Spleen (tissue), 7 donors: ENCODE measurements around the gene ICAM4.

Experiments used
- POLR2A ChIP-seq, 3 donors: fragments of 450-650 bp; IDR thresholded peaks; one replicate each; pipeline ENCODE4 v1.5.1; 2017; ENCODE audit warnings: antibody characterized with exemption in 3 of 3, mild to moderate bottlenecking in 1 of 3
- POLR2AphosphoS5 ChIP-seq, 3 donors: sonication (generic); formaldehyde crosslinking; IDR thresholded peaks; one replicate each; pipeline ENCODE4 v1.5.1; 2017; ENCODE audit warnings: antibody characterized with exemption in 3 of 3
- TF ChIP-seq, protein P1 (sequence below), 11 experiments: fragments of 200-600 bp in 7 of 11; fragments of 450-650 bp in 4 of 11; sonication (generic) in 4 of 11; IDR thresholded peaks in 8 of 11; conservative IDR thresholded peaks in 3 of 11; 1 replicate in 7 of 11; 2 replicates in 4 of 11; pipeline versions ENCODE4 v1.4.0 to v1.8.0; 2016 to 2021; ENCODE audit warnings: antibody characterized with exemption in 11 of 11, inconsistent platforms in 4 of 11, mild to moderate bottlenecking in 1 of 11
- donor health status: DM: no; HTN: no; CAD: no; lungs with moderate emphysema.
- donor health status: DM: no; HTN: no; CAD: no.
- donor health status: DM: no; HTN: no; CAD: no.

DNA sequence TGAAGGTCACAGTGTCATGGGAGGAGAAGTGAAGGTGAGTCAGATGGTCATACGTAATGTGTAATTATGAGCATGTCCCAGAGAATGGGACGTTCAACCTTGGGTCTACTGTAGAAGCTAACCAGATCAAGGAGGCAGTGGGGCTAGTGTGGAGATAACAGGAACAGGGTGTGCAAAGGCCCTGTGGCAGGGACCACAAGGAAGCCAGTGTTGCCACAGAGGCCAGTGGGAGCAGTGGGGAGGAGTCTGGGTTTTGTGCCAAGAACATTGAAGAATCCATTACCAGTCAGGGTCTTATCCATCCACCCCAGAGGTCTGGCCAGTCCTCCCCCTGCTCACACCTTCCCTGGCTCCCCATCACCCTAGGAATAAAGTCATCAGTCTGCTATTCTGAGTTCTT, 31.4 kb upstream of the ICAM4 start:
- TF ChIP-seq, protein P1, sequence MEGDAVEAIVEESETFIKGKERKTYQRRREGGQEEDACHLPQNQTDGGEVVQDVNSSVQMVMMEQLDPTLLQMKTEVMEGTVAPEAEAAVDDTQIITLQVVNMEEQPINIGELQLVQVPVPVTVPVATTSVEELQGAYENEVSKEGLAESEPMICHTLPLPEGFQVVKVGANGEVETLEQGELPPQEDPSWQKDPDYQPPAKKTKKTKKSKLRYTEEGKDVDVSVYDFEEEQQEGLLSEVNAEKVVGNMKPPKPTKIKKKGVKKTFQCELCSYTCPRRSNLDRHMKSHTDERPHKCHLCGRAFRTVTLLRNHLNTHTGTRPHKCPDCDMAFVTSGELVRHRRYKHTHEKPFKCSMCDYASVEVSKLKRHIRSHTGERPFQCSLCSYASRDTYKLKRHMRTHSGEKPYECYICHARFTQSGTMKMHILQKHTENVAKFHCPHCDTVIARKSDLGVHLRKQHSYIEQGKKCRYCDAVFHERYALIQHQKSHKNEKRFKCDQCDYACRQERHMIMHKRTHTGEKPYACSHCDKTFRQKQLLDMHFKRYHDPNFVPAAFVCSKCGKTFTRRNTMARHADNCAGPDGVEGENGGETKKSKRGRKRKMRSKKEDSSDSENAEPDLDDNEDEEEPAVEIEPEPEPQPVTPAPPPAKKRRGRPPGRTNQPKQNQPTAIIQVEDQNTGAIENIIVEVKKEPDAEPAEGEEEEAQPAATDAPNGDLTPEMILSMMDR (IDR thresholded peaks at IDR 0.05 in 8 of 11, conservative IDR thresholded peaks at IDR 0.05 in 3 of 11): no peak
- no peak for TF ChIP-seq POLR2A (IDR thresholded peaks at IDR 0.05)
- TF ChIP-seq POLR2AphosphoS5 (IDR thresholded peaks at IDR 0.05): no peak
